GM19239 (cell line): ENCODE data around the gene ZYX.

Experiments used
- DNase-seq: peaks from one replicate; pipeline ENCODE4 v3.0.0; 2011; ENCODE audit warnings: low spot score; ENCODE audit not compliant: insufficient read length
- FAIRE-seq: peaks from 2 replicates; lab custom pipeline; 2011; peaks lifted over from hg19 to GRCh38; lab: Jason Lieb, UNC

The ZYX gene, protein sequence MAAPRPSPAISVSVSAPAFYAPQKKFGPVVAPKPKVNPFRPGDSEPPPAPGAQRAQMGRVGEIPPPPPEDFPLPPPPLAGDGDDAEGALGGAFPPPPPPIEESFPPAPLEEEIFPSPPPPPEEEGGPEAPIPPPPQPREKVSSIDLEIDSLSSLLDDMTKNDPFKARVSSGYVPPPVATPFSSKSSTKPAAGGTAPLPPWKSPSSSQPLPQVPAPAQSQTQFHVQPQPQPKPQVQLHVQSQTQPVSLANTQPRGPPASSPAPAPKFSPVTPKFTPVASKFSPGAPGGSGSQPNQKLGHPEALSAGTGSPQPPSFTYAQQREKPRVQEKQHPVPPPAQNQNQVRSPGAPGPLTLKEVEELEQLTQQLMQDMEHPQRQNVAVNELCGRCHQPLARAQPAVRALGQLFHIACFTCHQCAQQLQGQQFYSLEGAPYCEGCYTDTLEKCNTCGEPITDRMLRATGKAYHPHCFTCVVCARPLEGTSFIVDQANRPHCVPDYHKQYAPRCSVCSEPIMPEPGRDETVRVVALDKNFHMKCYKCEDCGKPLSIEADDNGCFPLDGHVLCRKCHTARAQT

DNA sequence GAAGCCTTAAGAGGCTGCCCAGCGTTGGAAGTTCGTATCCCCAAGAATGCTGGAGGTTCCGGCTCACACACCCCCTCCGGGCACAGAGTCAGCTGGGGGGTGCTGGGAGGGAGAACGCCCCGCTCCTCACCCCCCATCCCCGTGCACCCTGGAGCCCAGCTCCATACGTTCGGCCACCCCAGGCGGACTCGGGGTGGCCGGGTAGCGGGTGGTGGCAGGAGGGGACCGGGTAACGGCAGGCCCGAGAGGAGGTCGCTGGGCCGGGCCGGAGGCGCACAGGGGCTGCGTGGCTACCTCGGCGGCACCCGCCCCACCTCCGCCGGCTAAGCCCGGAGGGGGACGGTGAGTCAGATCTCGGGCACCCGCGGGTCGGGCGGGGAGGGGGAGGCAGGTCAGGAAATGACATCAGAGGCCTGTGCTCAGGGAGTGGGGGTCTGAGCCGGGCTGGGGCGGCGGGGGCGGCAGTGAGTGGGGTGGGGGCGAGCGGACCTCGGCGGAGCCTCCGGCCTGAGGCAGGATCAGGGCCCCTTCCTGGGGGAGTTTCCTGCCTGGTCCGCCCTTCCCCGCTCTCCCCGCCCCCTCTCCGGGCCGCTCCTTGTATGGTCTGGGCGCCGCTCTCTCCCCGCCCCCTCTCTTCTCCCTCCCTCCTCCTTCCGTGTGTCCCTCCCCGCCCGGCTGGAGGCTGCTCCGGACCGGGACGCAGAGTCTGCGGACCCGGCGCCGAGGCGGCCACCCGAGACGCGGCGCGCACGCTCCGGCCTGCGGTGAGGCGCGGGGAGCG is at the start of gene ZYX:
ZYX (plus strand) TSS at position 700 of the 781 bp plus-strand sequence. CDS start 227 bp downstream, outside the sequence.
- peak; percentile 94 for DNase-seq
- FAIRE-seq: no peak

DNA sequence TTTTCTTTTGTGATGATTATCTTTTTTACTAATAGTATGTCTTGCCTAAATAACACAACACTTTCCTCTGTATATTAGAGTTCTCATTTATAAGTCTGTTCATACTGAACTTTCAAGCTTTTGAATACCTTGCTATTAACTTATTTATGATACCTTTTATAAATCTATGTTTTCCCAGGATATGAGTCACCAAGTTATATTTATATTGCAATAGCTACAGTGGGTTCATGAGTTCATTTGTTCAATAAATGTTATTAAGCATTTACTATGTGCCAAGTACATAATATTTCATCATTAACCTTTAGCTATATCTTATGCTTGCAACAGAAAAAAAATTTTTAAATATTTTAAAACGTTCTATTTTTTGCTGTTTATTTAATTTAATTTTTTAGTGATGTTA is 46.9 kb upstream of the ZYX start:
- DNase-seq (no peak), FAIRE-seq (no peak)

DNA sequence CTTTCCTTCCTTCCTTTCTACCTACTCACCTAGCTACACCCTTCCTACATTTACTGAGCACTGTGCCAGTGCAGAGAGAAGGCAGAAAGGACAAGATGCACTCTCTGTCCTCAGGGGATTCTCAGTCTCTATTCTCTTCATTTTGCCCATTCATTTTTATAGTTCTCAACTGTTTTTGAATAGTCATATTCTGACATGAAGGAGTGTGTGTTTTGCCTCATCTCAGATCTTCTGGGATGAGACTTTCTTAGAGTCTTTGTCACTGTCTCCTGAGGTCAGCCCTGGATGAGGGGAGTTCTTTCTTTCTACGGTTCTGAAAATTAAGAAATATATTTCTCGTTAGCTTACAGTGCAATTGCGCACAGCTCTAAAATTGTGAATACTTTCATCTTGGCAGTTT is 43.9 kb upstream of the ZYX start:
- FAIRE-seq (no peak), DNase-seq (no peak)

DNA sequence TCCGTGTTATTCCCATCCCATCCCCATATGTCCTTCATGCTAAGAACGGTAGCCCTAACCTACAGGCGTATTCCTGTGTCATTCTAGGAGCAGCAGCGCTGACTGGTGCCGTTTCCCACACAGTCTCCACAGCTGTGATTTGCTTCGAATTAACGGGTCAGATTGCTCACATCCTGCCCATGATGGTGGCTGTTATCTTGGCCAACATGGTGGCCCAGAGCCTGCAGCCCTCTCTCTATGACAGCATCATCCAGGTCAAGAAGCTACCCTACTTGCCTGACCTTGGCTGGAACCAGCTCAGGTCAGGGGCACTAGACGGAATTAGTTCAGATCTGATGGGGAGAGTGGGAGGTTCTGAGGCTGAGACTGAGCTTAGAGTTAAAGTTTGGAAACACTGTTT is 39.3 kb upstream of the ZYX start:
- no peak for DNase-seq
- FAIRE-seq: no peak

DNA sequence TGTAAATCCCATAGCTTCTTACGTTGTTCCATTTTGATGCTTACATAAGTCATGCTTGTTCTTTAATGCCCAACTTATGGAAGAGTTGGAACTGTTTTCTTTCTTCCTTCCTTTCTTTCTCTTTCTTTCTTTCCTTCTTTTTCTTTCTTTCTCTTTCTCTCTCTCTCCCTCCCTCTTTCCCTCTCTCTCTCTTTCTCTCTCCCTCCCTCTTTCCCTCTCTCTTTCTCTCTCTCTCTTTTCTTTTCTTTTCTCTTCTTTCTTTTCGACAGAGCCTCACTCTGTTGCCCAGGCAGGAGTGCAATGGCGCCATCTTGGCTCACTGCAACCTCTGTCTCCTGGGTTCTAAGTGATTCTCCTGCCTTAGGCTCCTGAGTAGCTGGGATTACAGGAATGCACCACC is 37.5 kb upstream of the ZYX start:
- no peak for FAIRE-seq
- DNase-seq: no peak

DNA sequence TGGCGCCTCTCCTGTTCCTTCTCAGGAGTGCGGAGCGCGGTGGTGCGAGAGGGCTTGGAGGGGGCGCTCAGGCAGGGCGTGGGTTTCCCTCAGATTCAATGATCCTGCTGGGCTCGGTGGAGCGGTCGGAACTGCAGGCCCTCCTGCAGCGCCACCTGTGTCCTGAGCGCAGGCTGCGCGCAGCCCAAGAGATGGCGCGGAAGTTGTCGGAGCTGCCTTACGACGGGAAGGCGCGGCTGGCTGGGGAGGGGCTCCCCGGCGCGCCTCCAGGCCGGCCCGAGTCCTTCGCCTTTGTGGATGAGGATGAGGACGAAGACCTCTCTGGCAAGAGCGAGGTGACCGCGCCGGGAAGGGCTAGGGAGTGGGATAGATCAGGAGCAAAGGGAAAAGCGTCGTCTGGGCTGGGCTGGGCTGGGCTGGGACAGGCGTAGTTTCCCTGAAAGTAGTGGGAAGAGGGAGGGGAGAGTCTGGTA is 35.7 kb upstream of the ZYX start:
- no peak for FAIRE-seq

DNA sequence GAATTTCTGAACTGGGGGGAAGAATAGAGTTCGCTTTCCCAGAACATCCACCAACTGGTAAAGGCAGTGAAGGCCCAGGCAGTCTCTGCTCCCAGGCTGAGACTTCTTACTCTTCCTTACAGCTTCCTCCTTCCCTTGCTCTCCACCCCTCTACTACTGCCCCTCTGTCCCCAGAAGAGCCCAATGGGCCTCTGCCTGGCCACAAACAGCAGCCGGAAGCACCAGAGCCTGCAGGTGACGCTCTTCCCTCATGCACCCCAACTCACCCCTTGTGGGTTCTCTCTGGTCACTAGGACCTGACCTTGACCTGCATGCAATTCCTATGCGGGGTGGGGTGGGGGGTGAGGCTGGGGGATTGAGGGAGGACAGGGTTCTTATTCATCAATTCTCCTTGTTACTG is 35.1 kb upstream of the ZYX start:
- FAIRE-seq (no peak), DNase-seq (no peak)

More for the DNA sequence above, 35.7 kb upstream of the ZYX start:
- DNase-seq: no peak

DNA sequence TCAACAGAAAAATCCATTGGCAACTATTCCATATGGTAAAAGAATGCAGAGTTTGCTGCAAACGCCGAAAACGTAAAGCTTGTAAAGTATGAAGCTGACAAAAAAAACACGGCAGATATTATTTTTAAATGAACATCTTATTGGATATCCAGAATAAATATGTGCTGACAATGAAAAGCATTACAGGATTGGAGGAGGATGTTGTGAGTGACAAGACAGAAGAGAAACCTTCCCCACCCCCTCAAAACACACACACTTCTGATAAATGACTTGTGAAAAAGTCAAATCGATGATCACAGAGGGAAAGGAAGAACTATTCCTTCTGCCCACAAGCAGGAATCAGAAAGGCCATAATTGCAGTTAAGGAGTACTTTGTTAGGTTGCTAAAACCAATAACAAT is 33.2 kb upstream of the ZYX start:
- DNase-seq (no peak), FAIRE-seq (no peak)

DNA sequence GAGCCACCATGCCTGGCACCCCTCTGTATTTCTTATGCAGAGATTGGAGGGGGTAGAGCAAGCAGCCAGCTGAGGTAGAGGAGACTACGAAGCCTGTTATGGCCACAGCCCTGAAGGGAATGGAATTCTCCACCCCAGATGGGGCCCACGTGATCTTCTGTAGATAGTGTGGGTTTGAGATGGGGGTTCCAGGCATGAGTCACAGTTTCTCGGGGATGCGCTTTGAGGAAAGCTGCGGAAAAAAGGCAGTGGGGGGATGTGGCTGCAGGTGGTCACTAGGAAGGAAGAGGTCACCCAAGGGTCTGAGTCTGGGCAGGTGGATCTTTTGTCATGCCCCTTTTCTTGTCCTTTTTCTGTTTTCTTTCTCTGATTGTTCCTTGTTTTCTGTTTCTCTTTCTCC is 30.1 kb upstream of the ZYX start:
- DNase-seq: no peak
- FAIRE-seq: no peak

DNA sequence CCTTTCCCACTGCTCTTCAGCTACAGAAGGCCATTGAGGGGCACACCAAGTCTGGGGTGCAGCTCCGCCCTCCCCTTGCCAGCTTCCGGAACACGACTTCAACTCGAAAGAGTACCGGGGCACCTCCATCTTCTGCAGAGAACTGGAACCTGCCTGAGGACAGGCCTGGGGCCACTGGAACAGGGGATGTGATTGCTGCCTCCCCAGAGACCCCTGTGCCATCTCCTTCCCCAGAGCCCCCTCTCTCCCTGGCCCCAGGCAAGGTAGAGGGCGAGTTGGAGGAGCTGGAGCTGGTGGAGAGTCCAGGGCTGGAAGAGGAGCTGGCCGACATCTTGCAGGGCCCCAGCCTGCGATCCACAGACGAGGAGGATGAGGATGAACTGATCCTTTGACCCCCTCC is 29.6 kb upstream of the ZYX start:
- FAIRE-seq: no peak
- no peak for DNase-seq

DNA sequence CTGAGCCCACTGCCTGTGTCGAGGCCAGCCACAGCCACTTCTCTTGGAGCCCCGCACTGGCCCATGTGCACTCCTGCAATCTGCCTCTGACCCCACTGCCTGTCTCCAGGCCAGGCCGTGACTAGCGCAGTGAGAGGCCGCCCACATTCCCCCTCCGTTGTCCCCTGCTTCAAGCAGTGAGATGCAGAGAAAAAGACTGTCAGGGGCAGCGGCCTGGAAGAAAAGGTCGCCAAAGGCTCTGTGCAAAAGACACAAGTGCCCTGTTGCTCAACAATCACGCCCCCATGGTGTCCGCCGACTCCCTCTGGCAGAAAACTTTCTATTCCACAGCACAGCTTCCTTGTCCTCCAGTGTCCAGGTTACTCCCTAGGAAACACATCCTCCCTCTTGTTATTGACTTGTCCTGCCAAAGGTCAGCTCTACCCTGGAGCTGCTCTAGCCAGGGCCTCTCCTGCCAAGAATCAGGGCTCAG is 28.6 kb upstream of the ZYX start:
- no peak for FAIRE-seq
- no peak for DNase-seq

DNA sequence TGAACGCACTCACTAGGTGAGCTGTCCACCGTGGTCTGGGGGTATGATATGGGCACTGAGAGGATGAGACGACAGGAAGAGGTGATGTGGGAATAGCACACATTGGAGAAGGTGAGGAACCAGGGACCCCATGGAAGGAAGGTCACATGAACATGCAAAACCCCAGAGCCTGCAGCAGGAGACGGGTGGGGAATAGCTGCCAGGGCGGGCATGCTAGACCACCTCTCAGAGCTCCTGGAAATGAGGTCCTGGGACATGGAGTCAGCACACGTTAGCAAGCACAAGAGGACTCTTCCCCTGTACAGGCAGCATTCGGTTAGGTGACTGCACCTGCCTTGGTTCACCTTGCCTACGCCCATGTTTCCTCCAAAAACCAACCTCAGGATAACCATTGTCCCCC is 26.8 kb upstream of the ZYX start:
- DNase-seq (no peak), FAIRE-seq (no peak)

DNA sequence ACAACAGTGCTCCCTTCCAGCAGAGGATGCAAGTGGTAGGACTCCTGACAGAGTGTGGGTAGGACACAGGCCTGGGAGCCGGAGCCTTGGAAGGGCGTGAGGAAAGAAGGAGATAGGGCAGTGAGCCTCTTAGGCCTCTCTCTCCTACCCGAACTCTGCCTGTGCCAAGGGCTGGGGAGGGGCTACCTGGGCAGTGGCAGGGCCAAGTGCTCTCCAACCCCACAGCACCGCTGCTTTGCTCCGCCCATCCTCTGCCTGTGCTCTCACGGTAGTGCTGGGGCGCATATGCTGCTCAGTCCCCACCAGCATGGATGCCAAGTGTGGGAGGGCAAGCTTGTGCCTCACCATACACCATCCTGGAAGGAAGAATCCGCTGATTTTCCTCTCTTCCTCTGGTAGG is 26.2 kb upstream of the ZYX start:
- DNase-seq (no peak), FAIRE-seq (no peak)

DNA sequence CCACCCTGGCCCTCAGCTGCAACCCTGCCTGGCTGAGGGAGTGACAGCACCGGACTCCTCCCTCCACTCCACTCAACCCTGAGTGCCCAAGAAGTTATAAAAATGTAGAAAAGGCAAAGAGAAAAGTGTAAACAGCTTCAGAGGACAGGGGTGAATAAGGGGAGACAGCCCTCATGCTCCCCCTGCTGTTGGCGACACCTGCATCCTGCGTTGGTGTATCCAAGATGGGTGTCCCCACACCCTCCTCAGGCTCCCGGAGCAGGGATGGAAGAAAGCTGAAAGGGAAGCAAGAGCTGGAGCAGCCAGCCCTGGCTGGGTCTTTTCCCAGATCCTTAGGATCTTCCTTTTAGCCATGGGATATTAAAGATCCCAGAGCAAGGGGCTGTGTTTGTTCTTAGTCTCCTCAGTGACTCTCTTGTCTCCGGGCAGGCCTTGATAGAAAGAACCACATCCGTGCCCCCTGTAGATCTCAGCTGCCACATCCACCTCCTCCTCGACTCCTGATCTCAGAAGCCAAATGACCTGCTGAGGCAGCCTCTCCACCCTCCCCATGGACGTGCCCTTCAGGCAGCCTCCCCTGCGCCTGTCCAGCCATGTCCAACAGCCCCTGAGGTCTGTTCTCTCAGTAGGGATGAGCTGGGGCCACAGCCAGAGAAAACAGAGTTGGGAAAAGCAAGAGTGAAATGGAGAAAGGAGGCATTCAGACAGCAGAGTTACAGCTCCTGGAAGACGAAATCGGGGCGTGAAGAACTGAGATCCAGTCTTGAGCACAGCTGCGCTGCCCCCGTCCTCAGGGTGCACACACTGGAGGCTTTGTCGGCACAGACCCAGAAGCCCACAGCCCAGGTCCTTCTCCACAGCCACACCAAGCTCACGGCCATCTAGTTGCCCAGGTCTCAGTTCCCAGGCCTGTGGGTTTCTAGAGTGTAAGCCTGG is 25.4 kb upstream of the ZYX start:
- FAIRE-seq (no peak), DNase-seq (no peak)

DNA sequence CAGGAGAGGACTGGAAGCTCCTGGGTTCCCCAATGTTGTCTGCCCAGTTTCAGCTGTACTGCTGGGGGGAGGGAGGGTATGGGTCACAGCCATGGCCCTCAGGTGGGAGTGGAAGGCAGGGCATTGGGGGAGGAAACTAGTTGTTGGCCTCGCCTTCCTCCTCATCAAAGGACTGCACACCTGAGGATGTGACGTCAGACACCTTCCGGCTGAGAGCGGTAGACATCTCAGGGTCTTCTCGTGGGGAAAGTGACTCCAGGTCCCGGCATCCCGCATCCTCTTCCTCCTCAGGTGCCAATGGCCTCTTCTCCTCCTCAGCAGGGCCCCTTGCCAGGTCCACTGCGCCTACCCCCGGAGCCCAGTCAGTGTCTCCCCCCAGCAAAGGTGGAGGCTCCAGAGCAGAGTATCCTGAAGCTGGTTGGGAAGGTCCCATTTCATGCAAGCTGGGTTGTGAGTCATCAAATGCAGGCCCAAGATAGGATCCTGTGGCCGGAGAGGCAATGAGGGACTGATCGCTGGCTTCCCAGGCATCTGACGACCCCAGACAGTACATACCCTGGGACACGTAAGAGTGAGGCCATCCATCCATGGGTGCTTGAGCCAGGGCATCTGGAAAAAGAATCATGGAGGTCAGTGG is 24.6 kb upstream of the ZYX start:
- DNase-seq (no peak), FAIRE-seq (no peak)

DNA sequence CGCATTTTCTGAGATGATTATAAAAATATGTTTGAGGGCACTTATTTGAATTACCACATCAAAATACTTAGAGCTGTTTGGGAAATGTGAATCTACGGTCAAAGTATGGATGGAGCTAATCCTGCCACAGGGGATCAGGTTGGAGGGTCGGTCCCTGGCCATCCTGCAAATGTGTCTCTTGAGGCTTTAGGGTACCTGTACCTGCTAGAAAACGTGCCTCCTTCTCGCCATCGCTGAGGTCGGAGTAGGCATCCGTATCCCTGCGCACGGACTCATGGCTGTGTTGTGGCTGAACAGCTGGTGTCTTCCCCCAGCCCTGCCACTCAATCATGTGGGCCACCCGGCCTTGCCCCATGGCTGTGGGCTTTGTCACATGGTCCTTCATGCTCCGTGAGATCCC is 22.5 kb upstream of the ZYX start:
- DNase-seq (no peak), FAIRE-seq (no peak)

DNA sequence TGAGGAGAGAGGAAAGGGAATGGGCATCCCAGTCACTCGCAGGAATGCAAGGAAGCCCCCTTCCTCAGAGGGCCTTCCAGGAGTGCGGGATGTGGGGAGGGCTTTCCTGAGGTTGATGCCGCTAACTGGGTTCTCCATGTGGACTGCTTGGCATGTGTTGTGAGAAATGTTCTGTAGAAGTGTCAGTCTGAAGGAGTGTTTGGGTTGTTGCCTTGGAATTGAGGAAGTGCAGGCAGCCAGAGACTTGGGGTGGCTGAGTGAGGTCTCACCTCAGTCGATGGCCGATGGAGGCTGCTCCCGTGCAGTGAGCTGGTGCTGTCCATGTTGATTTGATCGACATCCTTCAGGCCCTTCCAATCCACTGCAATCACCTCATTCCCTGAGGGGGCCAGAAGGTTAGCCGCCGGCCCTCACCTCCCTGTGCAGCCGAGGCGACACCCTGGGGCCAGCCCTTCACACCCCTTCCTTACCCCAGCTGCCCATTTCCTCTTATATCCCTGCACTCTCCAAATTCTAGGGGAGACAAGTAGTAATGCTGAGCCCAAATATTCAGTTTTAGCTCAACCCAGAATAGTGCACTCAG is 21.3 kb upstream of the ZYX start:
- DNase-seq: no peak
- no peak for FAIRE-seq

DNA sequence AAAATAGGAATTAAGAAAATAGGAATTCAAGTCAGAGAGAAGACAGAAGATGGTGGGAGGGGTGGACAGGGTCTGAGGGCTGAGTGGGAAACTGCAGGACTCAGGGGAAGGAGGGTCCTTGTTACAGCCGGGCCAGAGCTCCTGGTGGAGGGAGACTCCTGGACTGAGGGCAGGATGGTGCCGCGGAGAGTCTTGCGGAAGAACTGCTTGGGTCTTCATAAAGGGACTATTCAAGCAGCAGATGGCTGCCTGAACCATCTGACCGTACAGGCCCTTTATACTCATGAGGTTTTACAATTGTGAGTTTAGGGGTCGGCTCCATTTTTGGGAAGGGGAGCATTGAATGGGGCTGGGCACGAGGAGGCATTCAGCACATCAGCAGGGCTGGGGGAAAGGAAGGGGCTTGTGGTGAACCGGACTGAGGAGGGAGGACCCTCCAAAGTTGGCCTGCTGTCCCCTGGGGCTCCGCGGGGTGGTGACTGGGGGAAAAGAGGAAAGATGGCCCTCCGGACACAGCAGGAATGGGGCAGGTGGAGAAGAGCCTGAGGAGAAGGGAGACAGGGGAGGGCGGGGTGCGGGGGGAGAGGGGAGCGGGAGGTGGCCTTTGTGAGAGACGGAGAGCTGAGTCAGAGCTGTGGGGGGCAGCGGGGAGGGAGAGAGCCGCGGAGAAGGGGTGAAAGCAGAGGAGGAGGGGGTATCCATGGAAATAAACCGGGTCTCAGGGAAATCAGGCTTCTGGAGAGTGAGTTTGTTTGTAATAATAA is 20.2 kb upstream of the ZYX start:
- DNase-seq: no peak
- FAIRE-seq: no peak
